ENCODE data around the gene UVRAG. TPM values are rescaled to one million over a fixed set of nuclear protein-coding genes. Genes with fewer than 3 reads are reported as not detected.

Gene UVRAG
- total and polyA plus RNA-seq, 2 of the 4 experiments (the other 2 are of a cell fraction) = 5.6 to 10.9 TPM

- ChIA-PET CTCF (no interaction called here), POLR2A (ENCODE audit: unreplicated experiment) (no interaction called here)
- intact Hi-C loops (cut with micrococcal nuclease) (no loop called here), in situ Hi-C loops (cut with MboI; ENCODE audit: low sequenced_read_pairs) (no loop called here), dilution Hi-C loops (cut with HindIII; ENCODE audit: low sequenced_read_pairs, unreplicated experiment) (no loop called here)
- Histone ChIP-seq H3K4me2 (ENCODE audit: low read depth, low read length) (no peak overlapping the region), H3K4me3 (ENCODE audit: insufficient read depth, low read depth, low read length) (no peak overlapping the region), H4K91ac (ENCODE audit: insufficient read depth, low read depth, low read length) (no peak overlapping the region), H2BK20ac (ENCODE audit: low read depth, low read length) (no peak overlapping the region), H3K79me1 (ENCODE audit: low read depth in 1 of 2, low read length in 2 of 2) (no peaks in the 10 kb centered on the region), H3K4me1 (ENCODE audit: control insufficient read depth, insufficient read depth, low read length) (no peaks in the 10 kb centered on the region), H2BK5ac (ENCODE audit: low read depth, low read length, poor library complexity, severe bottlenecking) (no peak overlapping the region), H2AK9ac (replicated peaks; ENCODE audit: low read depth, low read length, poor library complexity) (no peak overlapping the region), H3K23ac (ENCODE audit: low read depth, low read length) (no peak overlapping the region), H3K9me3 (ENCODE audit: control insufficient read depth, insufficient read depth, low read length) (no peaks in the 10 kb centered on the region), H3K56ac (ENCODE audit: extremely low read depth, insufficient read depth, low read length) (no peak overlapping the region), H2AK5ac (ENCODE audit: low read depth, low read length) (no peak overlapping the region), H2AFZ (replicated peaks; ENCODE audit: low read length, poor library complexity) (no peak overlapping the region), H3K18ac (ENCODE audit: low read depth, low read length) (no peak overlapping the region), H3K27ac (ENCODE audit: insufficient read depth, low read length) (no peak overlapping the region), H4K20me1 (ENCODE audit: insufficient read depth, low read length) (no peaks in the 10 kb centered on the region), H3K4ac (ENCODE audit: low read depth, low read length) (no peak overlapping the region), H2BK15ac (ENCODE audit: low read depth, low read length) (no peak overlapping the region), H3K9me1 (ENCODE audit: insufficient read depth, low read length) (no peaks in the 10 kb centered on the region), H4K5ac (ENCODE audit: low read depth, low read length) (no peak overlapping the region), H4K8ac (ENCODE audit: low read depth in 2 of 2, low read length in 2 of 2) (no peak overlapping the region), H2BK120ac (ENCODE audit: low read depth, low read length) (no peak overlapping the region), H3K36me3 (ENCODE audit: control insufficient read depth, insufficient read depth, low read length) (no peaks in the 10 kb centered on the region), H3K14ac (replicated peaks; ENCODE audit: low read depth, low read length) (no peak overlapping the region), H3K27me3 (ENCODE audit: control insufficient read depth, insufficient read depth, low read length) (peaks cover 34% of the 10 kb centered on the region), H3K9ac (ENCODE audit: low read depth, low read length) (no peak overlapping the region)
- WGBS, 2 experiments (ENCODE audit: extremely low coverage in 2 of 2, insufficient read length in 1 of 2) = 63% methylated on average over 2 of the region's 11 CpGs; no CpG with 5 or more reads in 1 of the 2 experiments
- BruUV-seq (replicated peaks) = no TSS peak
- no peak for TF ChIP-seq POLR2A (IDR thresholded peaks at IDR 0.05; ENCODE audit: low read depth, low read length)
- no peak for TF ChIP-seq RCOR1 (IDR thresholded peaks at IDR 0.05; ENCODE audit: insufficient replicate concordance, low read length)
- no peak for TF ChIP-seq RFX5 (IDR thresholded peaks at IDR 0.05; ENCODE audit: low read depth, low read length)
- no peak for TF ChIP-seq CEBPB (IDR thresholded peaks at IDR 0.05; ENCODE audit: low read depth, low read length)
- no peak for TF ChIP-seq RAD21 (IDR thresholded peaks at IDR 0.05; ENCODE audit: low read length)
- no peak for TF ChIP-seq MAFK (IDR thresholded peaks at IDR 0.05; ENCODE audit: low read depth, low read length)
- no peak for TF ChIP-seq MXI1 (IDR thresholded peaks at IDR 0.05; ENCODE audit: borderline replicate concordance, low read depth, low read length)
- no peak for TF ChIP-seq CHD1 (IDR thresholded peaks at IDR 0.05; ENCODE audit: low read depth, low read length)
- TF ChIP-seq MAZ (IDR thresholded peaks at IDR 0.05; ENCODE audit: borderline replicate concordance, low read depth, low read length) = no peak
- no peak for TF ChIP-seq NFE2L2 (IDR thresholded peaks at IDR 0.05; ENCODE audit: low read depth, low read length)
- TF ChIP-seq ELK1 (IDR thresholded peaks at IDR 0.05; ENCODE audit: borderline replicate concordance, low read depth, low read length) = no peak
- no peak for TF ChIP-seq BHLHE40 (IDR thresholded peaks at IDR 0.05; ENCODE audit: low read depth, low read length)
- no peak for TF ChIP-seq SMC3 (IDR thresholded peaks at IDR 0.05; ENCODE audit: low read depth, low read length)
- no peak for TF ChIP-seq FOS (IDR thresholded peaks at IDR 0.05; ENCODE audit: low read depth, low read length)
- TF ChIP-seq USF2 (IDR thresholded peaks at IDR 0.05; ENCODE audit: low read depth, low read length) = no peak
- DNase-seq = no peak
- ATAC-seq (ENCODE audit: low read depth) = no peak
Measured at GRCh38 chr11:76155500-76156227, 340.7 kb downstream of the UVRAG start.

Data from IMR-90 (cell line).